Activated CD8-positive, alpha-beta memory T cell treated with anti-CD3 and anti-CD28 coated beads for 48 hours (primary cell): ENCODE data around the gene SFTPB.
A peak's percentile ranks its signal among the peaks of the same experiment; 100 is the strongest.
"Not testable (repeated sequence)": the region's sequence is repeated elsewhere in the genome, so short reads cannot be mapped to it uniquely, and the experiment has no call there.

Source experiments
- DNase-seq, 3 experiments: peaks; one replicate each; pipeline ENCODE4 v3.0.0-alpha.2; 2020; ENCODE audit warnings: low read depth in 2 of 3, low spot score in 2 of 3

The SFTPB gene

DNA sequence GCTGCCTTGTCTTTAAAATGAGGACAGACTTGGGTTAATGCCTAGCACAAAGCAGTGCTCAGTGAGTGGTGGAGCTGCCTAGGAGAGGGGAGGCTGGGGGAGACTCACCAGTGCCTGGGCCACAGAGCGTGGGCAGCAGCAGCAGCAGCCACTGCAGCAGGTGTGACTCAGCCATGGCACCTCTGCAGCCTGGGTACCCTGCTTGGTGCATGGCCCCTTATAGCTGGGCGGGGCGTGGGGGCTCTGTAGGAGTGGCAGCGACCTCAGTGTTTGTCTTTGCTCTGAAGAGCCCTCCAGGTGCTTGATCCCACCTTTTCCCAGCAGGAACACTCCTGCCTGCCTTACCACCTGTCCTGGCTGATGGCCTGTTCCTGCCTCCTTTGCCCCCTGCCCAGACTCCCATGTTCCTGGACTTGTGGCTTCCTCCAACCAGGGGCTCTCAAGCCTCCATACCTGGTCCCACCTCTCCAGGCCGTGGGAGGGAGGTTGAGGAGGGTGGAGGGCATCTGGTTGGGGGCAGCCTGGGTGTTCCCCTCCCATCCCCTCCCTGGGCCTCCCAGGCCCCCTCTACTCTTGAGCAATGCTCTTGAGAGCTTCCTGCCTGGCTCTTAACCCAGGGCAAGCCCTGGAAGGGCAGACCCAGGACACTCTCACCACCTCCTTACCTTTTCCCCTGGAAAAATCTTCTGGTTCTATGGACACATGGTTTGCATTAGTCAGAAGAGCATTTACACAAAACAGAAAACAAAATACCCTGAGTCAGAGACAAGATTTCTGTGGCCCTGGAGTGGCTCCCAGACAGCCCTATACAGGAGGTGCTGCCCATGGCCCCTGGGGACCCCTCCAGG, at the start of gene SFTPB:
Gene SFTPB (minus strand): TSS at position 191 of the 848 bp plus-strand sequence. CDS start 16 bp downstream, at position 175.
- DNase-seq: no peak

- DNase-seq: no peak
Measured at GRCh38 chr2:85717308-85718008, 49.5 kb upstream of the SFTPB start.

DNA sequence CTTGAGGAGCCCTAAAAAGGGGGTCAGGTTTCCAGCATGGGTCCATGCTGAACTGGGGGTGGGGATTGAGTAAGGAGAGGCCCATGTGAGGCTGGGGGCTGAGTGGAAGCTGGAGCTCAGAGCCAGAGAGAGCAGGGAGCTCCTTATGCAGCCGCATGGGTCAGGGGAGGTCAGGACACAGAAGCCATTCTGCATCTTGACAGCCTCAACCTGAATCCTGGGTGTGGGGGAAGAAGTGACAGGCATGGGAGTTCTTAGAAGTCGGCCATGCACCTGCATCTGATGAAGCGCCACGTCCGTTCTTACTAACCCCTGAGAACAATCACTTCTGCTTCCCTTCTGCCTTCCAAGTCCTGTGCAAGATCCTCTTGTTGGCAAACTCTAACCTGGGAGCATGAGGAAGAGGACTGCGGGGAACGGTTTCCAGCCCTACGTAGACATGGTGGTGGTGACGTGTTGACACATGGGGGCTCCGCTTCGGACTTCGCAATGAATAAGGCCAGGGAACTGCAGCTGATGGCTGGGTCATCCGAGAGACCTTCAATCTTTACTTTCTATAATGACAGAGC, 48.4 kb upstream of the SFTPB start:
- DNase-seq: no peak

DNA sequence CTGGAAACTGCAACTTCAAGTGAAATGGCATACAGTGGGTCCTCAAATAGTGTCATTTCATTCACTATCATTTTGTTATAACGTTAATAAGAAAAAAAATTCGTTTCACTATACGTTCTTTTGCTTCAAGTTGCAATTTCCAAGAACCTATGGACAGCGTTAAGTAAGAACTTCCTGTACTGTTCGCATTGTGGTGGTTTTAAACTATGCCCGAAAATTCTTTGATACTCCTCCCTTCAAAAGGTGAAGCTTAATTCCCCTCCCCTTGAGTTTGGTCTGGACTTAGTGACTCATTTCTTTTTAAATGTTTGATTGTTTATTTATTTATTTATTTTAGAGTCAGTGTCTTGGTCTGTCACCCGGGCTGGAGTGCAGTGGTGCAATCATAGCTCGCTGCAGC, 46.8 kb upstream of the SFTPB start:
- DNase-seq: no peak

DNA sequence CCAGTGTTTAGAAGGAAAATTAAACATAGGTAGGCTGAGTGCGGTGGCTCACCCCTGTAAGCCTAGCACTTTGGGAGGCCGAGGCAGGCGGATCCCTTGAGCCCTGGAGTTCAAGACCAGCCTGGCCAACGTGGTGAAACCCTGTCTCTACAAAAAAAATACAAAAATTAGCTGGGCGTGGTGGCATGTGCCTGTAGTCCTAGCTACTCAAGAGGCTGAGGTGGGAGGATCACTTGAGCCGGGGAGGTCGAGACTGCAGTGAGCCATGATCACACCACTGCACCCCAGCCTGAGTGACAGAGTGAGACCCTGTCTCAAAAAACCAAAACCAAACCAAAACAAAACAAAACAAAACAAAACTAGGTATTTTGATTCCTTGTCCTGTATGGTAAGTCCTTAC, 46.4 kb upstream of the SFTPB start:
- DNase-seq: not testable (repeated sequence)

GRCh38 chr2:85713836-85714235, 45.8 kb upstream of the SFTPB start:
- DNase-seq: no peak

DNA sequence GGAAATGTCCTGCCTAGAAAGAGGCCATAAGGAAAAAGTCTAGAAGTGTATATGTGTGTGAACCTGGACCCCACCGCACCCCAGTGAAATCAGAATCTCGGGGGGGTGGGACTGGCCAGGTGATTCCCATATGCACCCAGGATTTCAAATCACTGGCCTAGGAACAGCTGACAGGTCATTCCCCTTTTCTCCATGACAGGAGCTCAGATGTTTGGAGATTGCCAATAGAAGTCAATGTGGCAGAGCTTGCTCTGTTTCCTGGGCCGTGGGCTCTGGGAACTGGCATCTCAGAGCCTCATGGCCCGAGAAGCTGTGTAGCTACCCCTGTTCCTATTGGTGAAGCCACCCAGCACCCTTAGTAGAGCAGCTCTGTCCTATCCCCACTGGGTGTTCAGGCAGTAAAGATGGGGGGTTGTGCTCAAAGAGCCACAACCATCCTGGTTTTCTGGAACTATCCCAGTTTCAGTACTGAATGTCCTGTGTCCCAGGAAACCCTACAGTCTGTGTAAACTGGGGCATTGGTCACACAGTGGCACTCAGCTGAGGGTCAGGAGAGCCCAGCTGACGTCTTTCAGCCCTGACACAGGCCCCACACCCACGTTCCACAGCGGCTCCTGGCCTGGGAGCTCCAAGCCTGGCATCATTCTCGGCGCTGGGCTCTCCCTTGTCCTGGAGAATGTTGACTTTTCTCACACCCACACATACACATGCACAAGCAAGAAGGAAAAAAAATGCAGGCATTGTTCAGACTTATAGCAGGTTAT, 45.0 kb upstream of the SFTPB start:
- no peak for DNase-seq

GRCh38 chr2:85712336-85712735, 44.3 kb upstream of the SFTPB start:
- no peak for DNase-seq

- DNase-seq: no peak
Measured at GRCh38 chr2:85711578-85712060, 43.6 kb upstream of the SFTPB start.

DNA sequence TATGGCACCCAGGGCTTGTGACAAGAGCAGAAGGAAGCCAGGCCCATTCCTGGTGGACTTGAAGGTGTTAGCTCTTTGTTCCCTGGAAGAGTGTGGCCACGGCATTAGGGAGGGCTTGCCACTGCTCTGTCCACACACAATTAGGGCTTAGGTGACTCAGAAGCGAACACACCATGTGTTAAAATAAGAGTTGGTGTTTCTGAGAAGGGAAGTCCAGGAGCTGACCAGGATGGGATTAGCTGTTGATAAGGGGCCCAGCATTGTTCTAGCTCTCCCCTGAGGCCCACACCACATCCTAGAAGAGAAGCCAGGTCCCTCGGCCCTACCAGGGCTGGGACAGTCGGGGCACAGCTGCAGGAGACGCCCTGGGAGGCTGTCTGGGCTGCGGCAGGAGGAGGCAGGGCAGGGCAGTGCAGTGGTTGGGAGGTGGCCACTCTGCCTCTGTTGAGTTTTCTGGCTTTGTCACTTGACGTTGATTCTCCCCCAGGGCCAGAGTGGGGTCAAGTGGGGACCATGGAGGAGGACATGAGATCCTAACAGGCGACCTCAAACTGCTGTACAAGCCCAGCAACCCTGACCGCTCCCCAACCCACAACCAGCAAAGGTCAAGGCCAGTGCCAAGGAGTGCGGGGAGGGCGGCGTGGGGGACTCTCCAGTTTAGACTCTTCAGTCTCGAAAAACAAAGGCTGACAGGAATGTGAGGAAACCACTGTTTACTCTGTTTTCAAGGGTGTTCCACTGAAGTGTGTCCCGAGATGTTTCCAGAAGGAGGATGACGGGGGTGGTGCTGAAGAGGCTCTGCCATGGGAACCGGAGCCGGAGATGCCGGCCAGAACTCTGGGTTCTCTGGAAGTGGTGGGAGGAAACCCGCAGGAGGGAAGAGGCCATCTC, 42.9 kb upstream of the SFTPB start:
- DNase-seq: no peak

- no peak for DNase-seq
Measured at GRCh38 chr2:85709401-85709811, 41.4 kb upstream of the SFTPB start.

- no peak for DNase-seq
Measured at GRCh38 chr2:85708641-85709040, 40.6 kb upstream of the SFTPB start.

DNA sequence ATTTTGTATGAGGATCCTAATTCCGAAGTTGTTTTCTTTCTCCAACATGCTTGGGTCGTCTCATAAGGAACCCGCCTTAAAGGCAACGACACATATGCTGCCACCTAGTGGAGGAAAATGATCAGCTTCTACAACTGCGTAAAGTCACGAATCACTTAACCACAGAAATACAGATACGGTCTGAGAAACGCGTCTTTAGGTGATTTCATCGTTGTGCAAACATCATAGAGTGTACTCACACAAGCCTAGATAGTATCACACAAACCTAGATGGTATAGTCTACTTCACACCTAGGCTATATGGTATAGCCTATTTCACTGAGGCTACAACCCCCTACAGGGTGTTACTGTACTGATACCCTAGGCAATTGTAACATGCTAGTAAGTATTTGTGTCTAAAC, 39.3 kb upstream of the SFTPB start:
- DNase-seq: peak in 1 of 3 experiments; percentile 47

GRCh38 chr2:85706599-85707296, 38.7 kb upstream of the SFTPB start:
- DNase-seq: no peak

GRCh38 chr2:85706063-85706462, 38.1 kb upstream of the SFTPB start:
- no peak for DNase-seq

- DNase-seq: no peak
Measured at GRCh38 chr2:85705680-85706039, 37.7 kb upstream of the SFTPB start.

GRCh38 chr2:85704800-85705679, 37.0 kb upstream of the SFTPB start:
- DNase-seq: no peak

- DNase-seq: no peak
Measured at GRCh38 chr2:85704038-85704437, 36.0 kb upstream of the SFTPB start.

- no peak for DNase-seq
Measured at GRCh38 chr2:85703329-85703728, 35.3 kb upstream of the SFTPB start.
